ENCODE measurements around the gene LUZP2. TPM values are rescaled to one million over a fixed set of nuclear protein-coding genes. Genes with fewer than 3 reads are reported as not detected.

LUZP2 gene
- total RNA-seq, 1 experiment from 2014 or later = not detected

- no peaks in the 10 kb centered on the region for H3K4me1 Mint-ChIP-seq (ENCODE audit: low read depth, unreplicated experiment)
- BruUV-seq (replicated peaks) = no TSS peak
- CTCF ChIA-PET = no interaction called here
- H3K36me3 ChIP-seq (ENCODE audit: control insufficient read depth, insufficient read depth, low read length) = no peaks in the 10 kb centered on the region
- no peak for DNase-seq
- no peak for TF ChIP-seq CTCF (IDR thresholded peaks at IDR 0.05; ENCODE audit: insufficient read depth in 1 of 2, low read depth in 1 of 2, low read length in 1 of 2, severe bottlenecking in 1 of 2, unreplicated experiment in 1 of 2)
- no peak overlapping the region for H3K4me3 ChIP-seq (ENCODE audit: low read depth, low read length)
- H3K4me1 ChIP-seq = no peaks in the 10 kb centered on the region
- no peaks in the 10 kb centered on the region for H3K9me3 Mint-ChIP-seq (ENCODE audit: unreplicated experiment)
- H3K27ac Mint-ChIP-seq (ENCODE audit: unreplicated experiment) = no peak overlapping the region
- no peaks in the 10 kb centered on the region for H3K27me3 Mint-ChIP-seq (ENCODE audit: insufficient read depth, unreplicated experiment)
- no peaks in the 10 kb centered on the region for H3K27me3 ChIP-seq (replicated peaks; ENCODE audit: control insufficient read depth, insufficient read depth, low read length)
- intact Hi-C loops (cut with micrococcal nuclease; ENCODE audit: unreplicated experiment) = no loop called here
- H3K36me3 Mint-ChIP-seq (ENCODE audit: insufficient read depth, unreplicated experiment) = no peaks in the 10 kb centered on the region
- no peak overlapping the region for H3K4me3 Mint-ChIP-seq (ENCODE audit: unreplicated experiment)
- POLR2A ChIA-PET = no interaction called here
- no peaks in the 10 kb centered on the region for H3K9me3 ChIP-seq
Measured at GRCh38 chr11:24870048-24870447, 373.2 kb downstream of the LUZP2 start.

GRCh38 chr11:24872186-24872585 lies 375.3 kb downstream of the LUZP2 start:
- intact Hi-C loops (cut with micrococcal nuclease; ENCODE audit: unreplicated experiment) = no loop called here
- ChIA-PET CTCF (no interaction called here), POLR2A (no interaction called here)
- Mint-ChIP-seq H3K9me3 (ENCODE audit: unreplicated experiment) (no peaks in the 10 kb centered on the region), H3K36me3 (ENCODE audit: insufficient read depth, unreplicated experiment) (no peaks in the 10 kb centered on the region), H3K4me1 (ENCODE audit: low read depth, unreplicated experiment) (no peaks in the 10 kb centered on the region), H3K27me3 (ENCODE audit: insufficient read depth, unreplicated experiment) (no peaks in the 10 kb centered on the region), H3K4me3 (ENCODE audit: unreplicated experiment) (no peak overlapping the region), H3K27ac (ENCODE audit: unreplicated experiment) (no peak overlapping the region)
- DNase-seq = no peak
- no TSS peak for BruUV-seq (replicated peaks)
- no peaks in the 10 kb centered on the region for H3K4me1 ChIP-seq
- H3K27me3 ChIP-seq (replicated peaks; ENCODE audit: control insufficient read depth, insufficient read depth, low read length) = no peaks in the 10 kb centered on the region
- no peaks in the 10 kb centered on the region for H3K9me3 ChIP-seq
- TF ChIP-seq CTCF (IDR thresholded peaks at IDR 0.05; ENCODE audit: insufficient read depth in 1 of 2, low read depth in 1 of 2, low read length in 1 of 2, severe bottlenecking in 1 of 2, unreplicated experiment in 1 of 2) = no peak
- no peaks in the 10 kb centered on the region for H3K36me3 ChIP-seq (ENCODE audit: control insufficient read depth, insufficient read depth, low read length)
- H3K4me3 ChIP-seq (ENCODE audit: low read depth, low read length) = no peak overlapping the region

- ChIA-PET POLR2A (no interaction called here), CTCF (no interaction called here)
- H3K36me3 Mint-ChIP-seq (ENCODE audit: insufficient read depth, unreplicated experiment) = no peaks in the 10 kb centered on the region
- H3K4me1 Mint-ChIP-seq (ENCODE audit: low read depth, unreplicated experiment) = no peaks in the 10 kb centered on the region
- no peak for DNase-seq
- Histone ChIP-seq H3K27me3 (replicated peaks; ENCODE audit: control insufficient read depth, insufficient read depth, low read length) (no peaks in the 10 kb centered on the region), H3K4me1 (no peaks in the 10 kb centered on the region), H3K36me3 (ENCODE audit: control insufficient read depth, insufficient read depth, low read length) (no peaks in the 10 kb centered on the region), H3K4me3 (ENCODE audit: low read depth, low read length) (no peak overlapping the region), H3K9me3 (no peaks in the 10 kb centered on the region)
- BruUV-seq (replicated peaks) = no TSS peak
- H3K4me3 Mint-ChIP-seq (ENCODE audit: unreplicated experiment) = no peak overlapping the region
- intact Hi-C loops (cut with micrococcal nuclease; ENCODE audit: unreplicated experiment) = no loop called here
- H3K27me3 Mint-ChIP-seq (ENCODE audit: insufficient read depth, unreplicated experiment) = no peaks in the 10 kb centered on the region
- H3K27ac Mint-ChIP-seq (ENCODE audit: unreplicated experiment) = no peak overlapping the region
- peaks cover 3% of the 10 kb centered on the region for H3K9me3 Mint-ChIP-seq (ENCODE audit: unreplicated experiment)
- no peak for TF ChIP-seq CTCF (IDR thresholded peaks at IDR 0.05; ENCODE audit: insufficient read depth in 1 of 2, low read depth in 1 of 2, low read length in 1 of 2, severe bottlenecking in 1 of 2, unreplicated experiment in 1 of 2)
Measured at GRCh38 chr11:24872651-24873311, 375.9 kb downstream of the LUZP2 start.

All from Caco-2 (cell line).